DOHH2 (cell line): ENCODE results near the gene SAMD4A.

Experiments used
- CTCF ChIP-seq: fragments of 200-600 bp; sonication (generic); IDR thresholded peaks from one replicate; pipeline ENCODE4 v1.5.1; 2014; ENCODE audit warnings: antibody characterized with exemption, mild to moderate bottlenecking, low read depth, low read length; ENCODE audit not compliant: poor library complexity, severe bottlenecking
- EZH2phosphoT487 ChIP-seq: fragments of 200-600 bp; sonication (generic); IDR thresholded peaks from 2 replicates; pipeline ENCODE4 v1.6.1; 2017; ENCODE audit warnings: borderline replicate concordance, mild to moderate bottlenecking, antibody characterized with exemption, low read length, moderate library complexity, mixed read lengths

GRCh38 chr14:54774824-54775223 is 207.9 kb downstream of the SAMD4A start:
- TF ChIP-seq CTCF, result no peak
- TF ChIP-seq EZH2phosphoT487, result no peak
